ENCODE measurements around the gene IL37.

- TF ChIP-seq CTCF (IDR thresholded peaks at IDR 0.05) (no peak), POLR2A (IDR thresholded peaks at IDR 0.05) (no peak)
Observed at GRCh38 chr2:112881217-112881985, 29.6 kb upstream of the IL37 start.

Data from lower leg skin (tissue), 3 donors.